Heart left ventricle (tissue), 13 donors: ENCODE measurements around the gene LRRC27.

Experiments used
- POLR2A ChIP-seq, 2 donors: fragments of 450-650 bp; IDR thresholded peaks; one replicate each; pipeline ENCODE4 v1.6.1; 2017; ENCODE audit warnings: antibody characterized with exemption in 2 of 2, mild to moderate bottlenecking in 2 of 2, moderate library complexity in 2 of 2
- TF ChIP-seq, protein P1 (sequence below), 12 donors: fragments of 200-600 bp; sonication (generic) in 4 of 12; IDR thresholded peaks; one replicate each; pipeline versions ENCODE4 v1.5.0 to v1.8.0; 2018 to 2022; ENCODE audit warnings: antibody characterized with exemption in 12 of 12, mild to moderate bottlenecking in 5 of 12
- donor health status: ischemic (EF 13 %, LVEDD 7.1; RV severe dilation, severe dysfunction).
- donor health status: DM: no; HTN: yes; CAD: no.
- donor health status: DM: no; HTN: no; CAD: no.
- donor health status: ischemic (EF 25% LVEDD 6.9; RV normal size, moderate dysfunction).
- donor health status: ischemic (EF 25% LVEDD 5.7; RV mildly dilated, moderate dysfunction).
- donor health status: ischemic (EF 35%, LVEDD 5.7; RV mildly dilated, moderate dysfunction).
- donor health status: nonischemic (EF 11% LVEDD 7.7; RV severe dilation, severe dysfunction).
- donor health status: DM: yes; HTN: yes; CAD: no.
- donor health status: PGD.
- donor health status: ischemic (EF 29% LVEDD 5.4; RV normal size, mild dysfunction).
- donor health status: nonischemic (EF 23%, LVEDD 6.1; RV moderate dilation, normal function).

DNA sequence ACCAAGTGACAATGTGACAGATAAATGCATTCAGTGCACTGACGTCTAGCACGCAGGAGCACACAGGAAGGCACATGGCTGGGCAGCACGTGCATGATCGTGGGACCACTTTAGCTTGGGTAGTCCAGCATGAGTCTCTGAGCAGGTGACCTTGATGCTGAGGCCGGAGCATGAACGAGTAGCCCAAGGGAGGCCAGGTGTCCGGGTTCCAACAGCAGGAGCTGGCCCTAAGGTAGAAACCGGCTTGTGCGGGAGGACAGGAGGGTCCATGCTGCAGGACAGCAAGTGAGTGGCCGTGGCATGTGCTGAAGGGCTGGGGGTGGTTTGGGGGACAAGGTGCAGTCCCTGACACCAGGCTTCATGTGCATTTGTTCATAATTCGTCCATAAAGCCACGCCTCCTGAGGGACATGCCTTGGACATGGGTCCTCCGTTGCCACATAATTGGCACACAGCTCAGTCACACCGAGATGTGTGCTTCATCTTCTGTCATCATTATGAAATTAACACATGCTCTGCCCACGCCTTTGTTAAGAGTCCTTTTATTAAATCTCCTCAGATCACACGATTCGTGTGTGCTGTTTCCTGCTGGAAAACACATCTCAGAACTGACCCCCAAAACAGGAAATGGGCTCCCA is 21.2 kb upstream of the LRRC27 start:
- TF ChIP-seq, protein P1, sequence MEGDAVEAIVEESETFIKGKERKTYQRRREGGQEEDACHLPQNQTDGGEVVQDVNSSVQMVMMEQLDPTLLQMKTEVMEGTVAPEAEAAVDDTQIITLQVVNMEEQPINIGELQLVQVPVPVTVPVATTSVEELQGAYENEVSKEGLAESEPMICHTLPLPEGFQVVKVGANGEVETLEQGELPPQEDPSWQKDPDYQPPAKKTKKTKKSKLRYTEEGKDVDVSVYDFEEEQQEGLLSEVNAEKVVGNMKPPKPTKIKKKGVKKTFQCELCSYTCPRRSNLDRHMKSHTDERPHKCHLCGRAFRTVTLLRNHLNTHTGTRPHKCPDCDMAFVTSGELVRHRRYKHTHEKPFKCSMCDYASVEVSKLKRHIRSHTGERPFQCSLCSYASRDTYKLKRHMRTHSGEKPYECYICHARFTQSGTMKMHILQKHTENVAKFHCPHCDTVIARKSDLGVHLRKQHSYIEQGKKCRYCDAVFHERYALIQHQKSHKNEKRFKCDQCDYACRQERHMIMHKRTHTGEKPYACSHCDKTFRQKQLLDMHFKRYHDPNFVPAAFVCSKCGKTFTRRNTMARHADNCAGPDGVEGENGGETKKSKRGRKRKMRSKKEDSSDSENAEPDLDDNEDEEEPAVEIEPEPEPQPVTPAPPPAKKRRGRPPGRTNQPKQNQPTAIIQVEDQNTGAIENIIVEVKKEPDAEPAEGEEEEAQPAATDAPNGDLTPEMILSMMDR (IDR thresholded peaks at IDR 0.05), result no peak
- TF ChIP-seq POLR2A (IDR thresholded peaks at IDR 0.05), result no peak
